SK-N-SH (cell line): ENCODE measurements around the gene LLGL2. TPM values are rescaled to one million over a fixed set of nuclear protein-coding genes. Genes with fewer than 3 reads are reported as not detected.

ENCODE experiments used
- CTCF ChIA-PET: fragments of 300-600, 350-600 bp; formaldehyde crosslinking; extraction: SDS; loops from one replicate; lab custom pipeline; 2021; lab: Yijun Ruan, JAX
- POLR2A ChIA-PET: fragments of 350-600 bp; sonication (Branson Sonifier 250); formaldehyde crosslinking; extraction: SDS; loops from one replicate; lab custom pipeline; 2020; ENCODE audit warnings: antibody characterized with exemption, inconsistent platforms; lab: Yijun Ruan, JAX
- DNase-seq: peaks from one replicate; pipeline ENCODE4 v3.0.0; 2012
- H2AFZ ChIP-seq: fragments of 200-600 bp; sonication (generic); 2 replicates; pipeline ENCODE4 v1.8.1; 2016; ENCODE audit warnings: antibody characterized with exemption, mild to moderate bottlenecking, low read depth
- H3F3A ChIP-seq: fragments of 200-600 bp; sonication (generic); replicated peaks from 2 replicates; pipeline ENCODE3; 2016; ENCODE audit warnings: antibody characterized with exemption, mild to moderate bottlenecking; ENCODE audit not compliant: insufficient read depth
- H3K27ac ChIP-seq, 2 experiments: fragments of 200-500 bp in 1 of 2; fragments of 200-600 bp in 1 of 2; sonication (Bioruptor generic) in 1 of 2; sonication (generic), shearing (Covaris generic) in 1 of 2; 2 replicates each; pipeline versions ENCODE4 v1.5.1 to v1.6.1; 2014 to 2016; ENCODE audit warnings: low read depth in 2 of 2, inconsistent platforms in 1 of 2, low read length in 1 of 2, mild to moderate bottlenecking in 1 of 2, mixed read lengths in 1 of 2
- H3K27me3 ChIP-seq: fragments of 200-600 bp; sonication (generic), shearing (Covaris generic); 2 replicates; pipeline ENCODE4 v1.6.1; 2016; ENCODE audit warnings: mixed run types; ENCODE audit not compliant: insufficient read depth
- H3K36me3 ChIP-seq, 2 experiments: fragments of 200-500 bp in 1 of 2; fragments of 200-600 bp in 1 of 2; sonication (Bioruptor generic) in 1 of 2; sonication (generic) in 1 of 2; replicated peaks in 1 of 2; 2 replicates each; pipeline versions ENCODE3 to v1.5.1; 2014 to 2016; ENCODE audit warnings: low read length in 1 of 2, mild to moderate bottlenecking in 1 of 2; ENCODE audit not compliant: insufficient read depth in 2 of 2, control insufficient read depth in 1 of 2
- H3K4me1 ChIP-seq, 2 experiments: fragments of 200-500 bp in 1 of 2; fragments of 200-600 bp in 1 of 2; sonication (Bioruptor generic) in 1 of 2; sonication (generic), shearing (Covaris generic) in 1 of 2; 2 replicates each; pipeline versions ENCODE4 v1.5.1 to v1.6.1; 2014 to 2016; ENCODE audit warnings: low read depth in 1 of 2, low read length in 1 of 2, mixed run types in 1 of 2; ENCODE audit not compliant: insufficient read depth in 2 of 2, control insufficient read depth in 1 of 2
- H3K4me2 ChIP-seq: fragments of 200-600 bp; sonication (generic), shearing (Covaris generic); 2 replicates; pipeline ENCODE4 v1.6.1; 2017; ENCODE audit warnings: mixed run types
- H3K4me3 ChIP-seq, 2 experiments: fragments of 200-500 bp in 1 of 2; fragments of 200-600 bp in 1 of 2; sonication (Bioruptor generic) in 1 of 2; sonication (generic), shearing (Covaris generic) in 1 of 2; 2 replicates each; pipeline versions ENCODE4 v1.5.1 to v1.8.1; 2014 to 2016; ENCODE audit warnings: low read depth in 2 of 2, inconsistent platforms in 1 of 2, low read length in 1 of 2, mild to moderate bottlenecking in 1 of 2, mixed read lengths in 1 of 2, moderate library complexity in 1 of 2
- H3K79me2 ChIP-seq: fragments of 200-600 bp; sonication (generic); 2 replicates; pipeline ENCODE4 v1.8.1; 2017; ENCODE audit warnings: mild to moderate bottlenecking; ENCODE audit not compliant: insufficient read depth
- H3K9ac ChIP-seq: fragments of 200-600 bp; sonication (generic); 2 replicates; pipeline ENCODE4 v1.6.1; 2017; ENCODE audit warnings: mixed run types
- H3K9me2 ChIP-seq: fragments of 200-600 bp; sonication (generic); 2 replicates; pipeline ENCODE4 v1.6.1; 2017; ENCODE audit warnings: mixed run types
- H3K9me3 ChIP-seq: fragments of 200-600 bp; sonication (generic); 2 replicates; pipeline ENCODE4 v1.6.1; 2017; ENCODE audit warnings: mixed run types, mild to moderate bottlenecking, moderate library complexity
- H4K20me1 ChIP-seq: fragments of 200-600 bp; sonication (generic); 2 replicates; pipeline ENCODE4 v1.6.1; 2017; ENCODE audit warnings: mild to moderate bottlenecking, mixed run types; ENCODE audit not compliant: insufficient read depth
- CHD2 ChIP-seq: fragments of 150-350 bp; IDR thresholded peaks from 2 replicates; pipeline ENCODE4 v1.6.1; 2018; ENCODE audit warnings: low read length; ENCODE audit not compliant: partially characterized antibody
- EP300 ChIP-seq, 2 experiments: IDR thresholded peaks; 2 replicates each; pipeline versions ENCODE4 v1.4.0 to v1.6.1; 2012; ENCODE audit warnings: borderline replicate concordance in 1 of 2, low read depth in 1 of 2, low read length in 1 of 2
- EZH2phosphoT487 ChIP-seq: fragments of 200-600 bp; sonication (generic); IDR thresholded peaks from 2 replicates; pipeline ENCODE4 v1.6.1; 2017; ENCODE audit warnings: low read depth, mixed run types, mild to moderate bottlenecking, antibody characterized with exemption, moderate library complexity, borderline replicate concordance
- FOXM1 ChIP-seq: IDR thresholded peaks from 2 replicates; pipeline ENCODE4 v1.4.0; 2012; ENCODE audit warnings: low read depth, mild to moderate bottlenecking
- GABPA ChIP-seq: IDR thresholded peaks from 2 replicates; pipeline ENCODE4 v1.4.0; 2012; ENCODE audit warnings: low read depth, mild to moderate bottlenecking
- IRF3 ChIP-seq: fragments of 150-350 bp; IDR thresholded peaks from 2 replicates; pipeline ENCODE4 v1.6.1; 2016; ENCODE audit warnings: mild to moderate bottlenecking, low read depth, low read length
- MAX ChIP-seq: IDR thresholded peaks from 2 replicates; pipeline ENCODE4 v1.4.0; 2012; ENCODE audit warnings: low read depth
- MEF2A ChIP-seq: IDR thresholded peaks from 2 replicates; pipeline ENCODE4 v1.4.0; 2012; ENCODE audit warnings: low read depth, borderline replicate concordance
- MXI1 ChIP-seq: IDR thresholded peaks from 2 replicates; pipeline ENCODE4 v1.6.1; 2012; ENCODE audit warnings: mild to moderate bottlenecking, low read depth, low read length, improper control_type of control experiment
- NFIC ChIP-seq: IDR thresholded peaks from 2 replicates; pipeline ENCODE4 v1.4.0; 2012; ENCODE audit warnings: borderline replicate concordance
- NRF1 ChIP-seq: IDR thresholded peaks from 2 replicates; pipeline ENCODE4 v1.6.1; 2012; ENCODE audit warnings: low read depth, mild to moderate bottlenecking, low read length
- PBX3 ChIP-seq: IDR thresholded peaks from 2 replicates; pipeline ENCODE4; 2012
- POLR2AphosphoS5 ChIP-seq: IDR thresholded peaks from 2 replicates; pipeline ENCODE4 v1.6.1; 2012; ENCODE audit warnings: low read depth, low read length
- RAD21 ChIP-seq: IDR thresholded peaks from 2 replicates; pipeline ENCODE4 v1.6.1; 2012; ENCODE audit warnings: mild to moderate bottlenecking, low read length
- RXRA ChIP-seq: IDR thresholded peaks from 2 replicates; pipeline ENCODE4 v1.4.0; 2012; ENCODE audit warnings: low read depth, mild to moderate bottlenecking, borderline replicate concordance
- SIN3A ChIP-seq: IDR thresholded peaks from 2 replicates; pipeline ENCODE4 v1.6.1; 2012; ENCODE audit warnings: low read depth, mild to moderate bottlenecking, low read length, moderate library complexity, borderline replicate concordance
- TAF1 ChIP-seq: IDR thresholded peaks from 2 replicates; pipeline ENCODE4 v1.6.1; 2012; ENCODE audit warnings: low read depth, mild to moderate bottlenecking, low read length, moderate library complexity, borderline replicate concordance
- TEAD4 ChIP-seq: IDR thresholded peaks from 2 replicates; pipeline ENCODE4 v1.4.0; 2012; ENCODE audit warnings: mild to moderate bottlenecking, borderline replicate concordance; ENCODE audit not compliant: insufficient read depth
- USF1 ChIP-seq: IDR thresholded peaks from 2 replicates; pipeline ENCODE4 v1.4.0; 2012; ENCODE audit warnings: low read depth, borderline replicate concordance
- USF2 ChIP-seq: fragments of 150-350 bp; IDR thresholded peaks from 2 replicates; pipeline ENCODE4 v1.6.1; 2017; ENCODE audit warnings: antibody characterized with exemption, low read length, low read depth, borderline replicate concordance
- WGBS: methylation state at CpG from one replicate; pipeline ENCODE4 v1.1.6; 2017; ENCODE audit warnings: low lambda C conversion rate; 5-methylcytosine and 5-hydroxymethylcytosine counted together
- polyA plus RNA-seq, 3 experiments: library from polyadenylated mRNA; depleted of rRNA; stranded (reverse); fragments of >200 nt; gene quantifications; 2 replicates each; pipeline ENCODE4 v1.2.3, GENCODE V29; 2012

Gene LLGL2
- polyA plus RNA-seq, 1 of the 3 experiments (the other 2 are of a cell fraction) = 6.7 TPM

- Histone ChIP-seq H4K20me1 (no peaks in the 10 kb centered on the region), H3K4me1 (peaks cover 0 to 15% of the 10 kb centered on the region in 2 experiments; a peak in 1 of 4 replicates), H3F3A (no peaks in the 10 kb centered on the region), H3K4me2 (no peak overlapping the region), H3K9ac (no peak overlapping the region), H2AFZ (no peak overlapping the region), H3K27ac (no peak overlapping the region), H3K79me2 (no peaks in the 10 kb centered on the region), H3K9me2 (no peaks in the 10 kb centered on the region), H3K27me3 (no peaks in the 10 kb centered on the region), H3K36me3 (no peaks in the 10 kb centered on the region), H3K4me3 (no peak overlapping the region), H3K9me3 (no peaks in the 10 kb centered on the region)
- CTCF ChIA-PET = interaction anchor here (1.3 to 2.5 kb wide), 3 partner anchors 9 to 209 kb away, joined by 4 to 13 read pairs (median 5); no protein-coding TSS in a partner anchor
- DNase-seq = no peak
- 68% methylated on average over 4 of the region's 4 CpGs for WGBS
- POLR2A ChIA-PET = no interaction called here
- no peak for TF ChIP-seq POLR2AphosphoS5
- no peak for TF ChIP-seq TEAD4
- no peak for TF ChIP-seq PBX3
- TF ChIP-seq FOXM1 = no peak
- TF ChIP-seq EP300 (IDR thresholded peaks at IDR 0.05; ENCODE audit: borderline replicate concordance in 1 of 2, low read depth in 1 of 2, low read length in 1 of 2) = no peak
- TF ChIP-seq CHD2 = no peak
- no peak for TF ChIP-seq EZH2phosphoT487
- TF ChIP-seq RAD21 = no peak
- no peak for TF ChIP-seq GABPA
- no peak for TF ChIP-seq SIN3A
- TF ChIP-seq MEF2A = no peak
- no peak for TF ChIP-seq USF1
- no peak for TF ChIP-seq USF2
- no peak for TF ChIP-seq NRF1
- no peak for TF ChIP-seq NFIC
- TF ChIP-seq MAX = no peak
- TF ChIP-seq RXRA = no peak
- TF ChIP-seq MXI1 = no peak
- no peak for TF ChIP-seq IRF3
- TF ChIP-seq TAF1 = no peak
These were observed 15.5 kb downstream of the LLGL2 start for GRCh38 chr17:75540923-75541503.
